ENCODE results near the gene PTPRN.

The PTPRN gene

GRCh38 chr2:219309278-219309677 lies at the start of gene PTPRN:
Gene PTPRN, minus strand, starts transcription at chr2:219309401. Its CDS starts 69 bp downstream, at chr2:219309332.
- in situ Hi-C loops (cut with HindIII; ENCODE audit: low pct_ligation_motif_present, low pct_unique_long_range_greater_than_20kb, low sequenced_read_pairs): no loop called here
- no peak for DNase-seq

GRCh38 chr2:219358170-219359075 lies 49.2 kb upstream of the PTPRN start:
- DNase-seq: no peak
- in situ Hi-C loops (cut with HindIII; ENCODE audit: low pct_ligation_motif_present, low pct_unique_long_range_greater_than_20kb, low sequenced_read_pairs): no loop called here

GRCh38 chr2:219356834-219357233 lies 47.6 kb upstream of the PTPRN start:
- in situ Hi-C loops (cut with HindIII; ENCODE audit: low pct_ligation_motif_present, low pct_unique_long_range_greater_than_20kb, low sequenced_read_pairs): no loop called here

GRCh38 chr2:219354582-219354981 lies 45.4 kb upstream of the PTPRN start:
- in situ Hi-C loops (cut with HindIII; ENCODE audit: low pct_ligation_motif_present, low pct_unique_long_range_greater_than_20kb, low sequenced_read_pairs): no loop called here
- DNase-seq: no peak

More at GRCh38 chr2:219356834-219357233, 47.6 kb upstream of the PTPRN start:
- no peak for DNase-seq

GRCh38 chr2:219353129-219353528 lies 43.9 kb upstream of the PTPRN start:
- in situ Hi-C loops (cut with HindIII; ENCODE audit: low pct_ligation_motif_present, low pct_unique_long_range_greater_than_20kb, low sequenced_read_pairs): no loop called here

GRCh38 chr2:219352448-219353023 lies 43.3 kb upstream of the PTPRN start:
- peak; percentile 70 for DNase-seq
- in situ Hi-C loops (cut with HindIII; ENCODE audit: low pct_ligation_motif_present, low pct_unique_long_range_greater_than_20kb, low sequenced_read_pairs): no loop called here

More at GRCh38 chr2:219353129-219353528, 43.9 kb upstream of the PTPRN start:
- no peak for DNase-seq

- no peak for DNase-seq
- in situ Hi-C loops (cut with HindIII; ENCODE audit: low pct_ligation_motif_present, low pct_unique_long_range_greater_than_20kb, low sequenced_read_pairs): no loop called here
Measured at GRCh38 chr2:219350710-219351221, 41.6 kb upstream of the PTPRN start.

GRCh38 chr2:219350215-219350614 lies 41.0 kb upstream of the PTPRN start:
- in situ Hi-C loops (cut with HindIII; ENCODE audit: low pct_ligation_motif_present, low pct_unique_long_range_greater_than_20kb, low sequenced_read_pairs): no loop called here
- no peak for DNase-seq

GRCh38 chr2:219344751-219345430 lies 35.7 kb upstream of the PTPRN start:
- DNase-seq: no peak
- in situ Hi-C loops (cut with HindIII; ENCODE audit: low pct_ligation_motif_present, low pct_unique_long_range_greater_than_20kb, low sequenced_read_pairs): no loop called here

- in situ Hi-C loops (cut with HindIII; ENCODE audit: low pct_ligation_motif_present, low pct_unique_long_range_greater_than_20kb, low sequenced_read_pairs): no loop called here
- no peak for DNase-seq
Measured at GRCh38 chr2:219335373-219335786, 26.2 kb upstream of the PTPRN start.

- no peak for DNase-seq
- in situ Hi-C loops (cut with HindIII; ENCODE audit: low pct_ligation_motif_present, low pct_unique_long_range_greater_than_20kb, low sequenced_read_pairs): no loop called here
Measured at GRCh38 chr2:219334076-219334475, 24.9 kb upstream of the PTPRN start.

- in situ Hi-C loops (cut with HindIII; ENCODE audit: low pct_ligation_motif_present, low pct_unique_long_range_greater_than_20kb, low sequenced_read_pairs): no loop called here
- no peak for DNase-seq
Measured at GRCh38 chr2:219332542-219332941, 23.3 kb upstream of the PTPRN start, which contains the start of gene RESP18. Gene RESP18, minus strand, starts transcription at chr2:219332744.

GRCh38 chr2:219331560-219332213 lies 22.5 kb upstream of the PTPRN start:
- in situ Hi-C loops (cut with HindIII; ENCODE audit: low pct_ligation_motif_present, low pct_unique_long_range_greater_than_20kb, low sequenced_read_pairs): no loop called here
- DNase-seq: peak; percentile 20

GRCh38 chr2:219327719-219328118 lies 18.5 kb upstream of the PTPRN start:
- in situ Hi-C loops (cut with HindIII; ENCODE audit: low pct_ligation_motif_present, low pct_unique_long_range_greater_than_20kb, low sequenced_read_pairs): no loop called here
- no peak for DNase-seq

GRCh38 chr2:219325657-219326315 lies 16.6 kb upstream of the PTPRN start:
- no peak for DNase-seq
- in situ Hi-C loops (cut with HindIII; ENCODE audit: low pct_ligation_motif_present, low pct_unique_long_range_greater_than_20kb, low sequenced_read_pairs): no loop called here

GRCh38 chr2:219325136-219325535 lies 15.9 kb upstream of the PTPRN start:
- DNase-seq: no peak
- in situ Hi-C loops (cut with HindIII; ENCODE audit: low pct_ligation_motif_present, low pct_unique_long_range_greater_than_20kb, low sequenced_read_pairs): no loop called here

GRCh38 chr2:219323434-219323833 lies 14.2 kb upstream of the PTPRN start:
- in situ Hi-C loops (cut with HindIII; ENCODE audit: low pct_ligation_motif_present, low pct_unique_long_range_greater_than_20kb, low sequenced_read_pairs): no loop called here
- no peak for DNase-seq

- DNase-seq: no peak
- in situ Hi-C loops (cut with HindIII; ENCODE audit: low pct_ligation_motif_present, low pct_unique_long_range_greater_than_20kb, low sequenced_read_pairs): no loop called here
Measured at GRCh38 chr2:219314804-219315468, 5.7 kb upstream of the PTPRN start.

Data from ACHN (cell line).